ENCODE data around the gene TREM1. TPM values are rescaled to one million over a fixed set of nuclear protein-coding genes. Genes with fewer than 3 reads are reported as not detected.
A peak's percentile ranks its signal among the peaks of the same experiment; 100 is the strongest.

TREM1 gene
- total RNA-seq, 4 donors from 2014 or later = 0.63 to 4.5 (median 1.0) TPM; not detected in 1

DNA sequence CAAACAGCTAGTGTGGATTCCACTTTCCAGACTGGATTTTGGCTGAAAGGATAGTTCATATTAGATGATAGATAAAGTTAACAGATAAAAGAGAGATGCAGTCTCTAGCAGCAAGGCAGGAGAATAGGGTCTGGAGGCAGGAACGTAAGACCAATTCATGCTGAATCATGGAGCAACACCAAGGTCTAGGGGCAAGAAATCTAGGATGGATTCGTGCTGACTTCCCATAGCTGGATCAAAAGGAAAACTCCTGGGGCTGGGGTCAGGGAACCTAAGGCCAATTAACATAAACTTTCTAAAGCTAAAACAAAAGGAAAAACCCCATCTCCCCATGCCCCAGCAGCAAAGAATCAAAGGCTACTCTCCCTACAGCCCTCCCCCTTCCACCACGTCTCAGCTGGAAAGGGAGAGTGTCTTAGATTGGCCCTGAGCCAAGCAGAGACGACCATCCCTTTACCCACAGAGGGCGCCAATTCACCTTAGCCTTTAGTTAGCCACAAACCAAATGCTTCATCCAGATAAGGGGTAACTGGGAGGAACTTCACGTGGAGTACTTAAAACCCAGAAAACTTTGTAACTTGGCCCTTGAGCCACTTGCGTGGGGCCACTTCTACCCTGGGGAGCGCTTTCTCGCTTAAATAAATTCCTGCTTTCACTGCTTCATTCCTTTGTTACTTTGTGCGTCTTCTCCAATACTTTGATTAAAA lies 7.6 kb downstream of the TREM1 start:
- peak; percentile 83 to 85 for DNase-seq
- Histone ChIP-seq H3K27ac (peak overlapping the region; percentile 5 to 38 (median 27)), H3K4me1 (peaks cover 0 to 10% of the 10 kb centered on the region in 2 donors), H3K9me3 (no peaks in the 10 kb centered on the region), H3K27me3 (no peaks in the 10 kb centered on the region), H3K36me3 (no peaks in the 10 kb centered on the region), H3K4me3 (replicated peaks in 1 of 3) (no peak overlapping the region)
- intact Hi-C loops (cut with DNase I) = loop anchor here (5.0 kb wide), 1 partner anchor 38 kb away; no protein-coding TSS in a partner anchor
- WGBS, 2 donors = 17 to 20% methylated on average over 10 of the region's 10 CpGs
- TF ChIP-seq, protein P1, sequence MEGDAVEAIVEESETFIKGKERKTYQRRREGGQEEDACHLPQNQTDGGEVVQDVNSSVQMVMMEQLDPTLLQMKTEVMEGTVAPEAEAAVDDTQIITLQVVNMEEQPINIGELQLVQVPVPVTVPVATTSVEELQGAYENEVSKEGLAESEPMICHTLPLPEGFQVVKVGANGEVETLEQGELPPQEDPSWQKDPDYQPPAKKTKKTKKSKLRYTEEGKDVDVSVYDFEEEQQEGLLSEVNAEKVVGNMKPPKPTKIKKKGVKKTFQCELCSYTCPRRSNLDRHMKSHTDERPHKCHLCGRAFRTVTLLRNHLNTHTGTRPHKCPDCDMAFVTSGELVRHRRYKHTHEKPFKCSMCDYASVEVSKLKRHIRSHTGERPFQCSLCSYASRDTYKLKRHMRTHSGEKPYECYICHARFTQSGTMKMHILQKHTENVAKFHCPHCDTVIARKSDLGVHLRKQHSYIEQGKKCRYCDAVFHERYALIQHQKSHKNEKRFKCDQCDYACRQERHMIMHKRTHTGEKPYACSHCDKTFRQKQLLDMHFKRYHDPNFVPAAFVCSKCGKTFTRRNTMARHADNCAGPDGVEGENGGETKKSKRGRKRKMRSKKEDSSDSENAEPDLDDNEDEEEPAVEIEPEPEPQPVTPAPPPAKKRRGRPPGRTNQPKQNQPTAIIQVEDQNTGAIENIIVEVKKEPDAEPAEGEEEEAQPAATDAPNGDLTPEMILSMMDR (IDR thresholded peaks at IDR 0.05) = peak; percentile 15 to 79 (median 64)
- TF ChIP-seq POLR2A (IDR thresholded peaks at IDR 0.05) = no peak

DNA sequence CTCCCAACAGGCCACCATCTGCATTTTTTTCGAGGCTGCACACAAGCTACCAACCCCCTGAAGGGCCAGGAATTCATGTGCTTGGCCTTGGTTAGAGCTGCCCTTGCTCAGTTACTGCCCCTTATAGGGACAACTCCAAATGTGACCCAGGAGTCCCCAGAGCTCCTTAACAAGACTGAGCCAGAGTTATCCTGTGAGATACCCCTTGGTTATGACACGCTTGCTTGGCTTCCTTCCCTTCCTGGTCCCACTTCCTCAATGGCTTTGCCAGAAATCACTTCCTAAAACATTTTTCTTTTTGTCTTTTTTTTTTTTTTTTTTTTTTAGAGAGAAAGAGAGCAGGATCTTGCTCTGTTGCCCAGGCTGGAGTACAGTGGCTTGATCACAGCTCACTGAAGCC lies 8.9 kb downstream of the TREM1 start:
- no peak overlapping the region for H3K4me3 ChIP-seq (replicated peaks in 1 of 3)
- peaks cover 0 to 10% of the 10 kb centered on the region in 2 donors for H3K4me1 ChIP-seq
- H3K36me3 ChIP-seq = no peaks in the 10 kb centered on the region
- H3K9me3 ChIP-seq = no peaks in the 10 kb centered on the region
- WGBS, 2 donors = 84% methylated on average over 2 of the region's 2 CpGs
- DNase-seq = no peak
- intact Hi-C loops (cut with DNase I) = loop anchor here (5.0 kb wide), 1 partner anchor 40 kb away; no protein-coding TSS in a partner anchor
- H3K27ac ChIP-seq = no peak overlapping the region
- TF ChIP-seq, protein P1 (IDR thresholded peaks at IDR 0.05) = no peak
- H3K27me3 ChIP-seq = no peaks in the 10 kb centered on the region

DNA sequence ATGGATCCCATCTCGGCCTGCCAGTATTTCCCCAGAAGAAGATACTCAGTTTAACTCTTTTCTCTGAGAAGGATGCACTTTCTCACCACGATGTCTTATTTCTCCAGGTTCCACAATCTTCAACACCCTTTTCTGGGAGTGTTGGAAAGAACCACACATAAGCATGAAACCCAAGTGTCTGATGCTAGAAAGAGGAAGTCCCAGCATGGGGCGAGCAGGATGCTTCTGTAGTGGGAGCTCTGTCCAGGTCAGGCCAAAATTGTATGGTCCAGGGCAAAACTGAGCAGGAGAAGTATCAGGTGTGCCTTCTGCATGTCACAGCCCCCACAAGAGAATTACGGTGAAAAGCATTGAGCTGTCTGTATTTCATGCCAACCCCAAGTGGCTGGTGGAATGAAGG lies 11.0 kb downstream of the TREM1 start:
- Histone ChIP-seq H3K27ac (no peak overlapping the region), H3K4me1 (peaks cover 0 to 10% of the 10 kb centered on the region in 2 donors), H3K4me3 (replicated peaks in 1 of 3) (no peak overlapping the region), H3K27me3 (no peaks in the 10 kb centered on the region), H3K36me3 (no peaks in the 10 kb centered on the region), H3K9me3 (no peaks in the 10 kb centered on the region)
- no peak for DNase-seq
- TF ChIP-seq, protein P1 (IDR thresholded peaks at IDR 0.05) = no peak
- no peak for TF ChIP-seq POLR2A (IDR thresholded peaks at IDR 0.05)
- intact Hi-C loops (cut with DNase I) = loop anchor here (5.0 kb wide), 1 partner anchor 42 kb away; no protein-coding TSS in a partner anchor
- 91 to 92% methylated on average over 4 of the region's 4 CpGs for WGBS, 2 donors

DNA sequence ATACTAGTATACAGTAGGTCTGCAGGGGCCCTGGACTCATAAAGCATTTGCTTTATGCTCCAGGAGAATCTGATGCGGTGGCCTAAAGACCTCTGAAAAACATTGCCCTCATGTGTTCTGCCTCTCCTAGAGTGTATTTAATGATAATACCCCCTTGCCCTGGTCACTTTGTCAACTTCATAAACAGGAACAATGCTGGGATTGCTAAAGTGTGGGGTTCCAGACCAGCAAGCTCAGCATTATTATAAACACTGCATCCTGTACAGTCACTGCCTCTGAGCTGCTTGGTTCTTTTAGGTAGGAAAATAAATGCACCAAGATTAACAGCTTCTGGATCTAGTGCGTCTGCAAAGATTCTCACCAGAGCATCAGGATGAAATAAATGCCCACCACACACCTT lies 12.2 kb downstream of the TREM1 start:
- Histone ChIP-seq H3K4me1 (peaks cover 0 to 8% of the 10 kb centered on the region in 2 donors), H3K27me3 (no peaks in the 10 kb centered on the region), H3K9me3 (no peaks in the 10 kb centered on the region), H3K27ac (no peak overlapping the region), H3K4me3 (replicated peaks in 1 of 3) (no peak overlapping the region), H3K36me3 (no peaks in the 10 kb centered on the region)
- no peak for DNase-seq
- intact Hi-C loops (cut with DNase I) = no loop called here
- 78 to 98% methylated on average over 2 of the region's 2 CpGs for WGBS, 2 donors
- TF ChIP-seq, protein P1 (IDR thresholded peaks at IDR 0.05) = no peak
- TF ChIP-seq POLR2A (IDR thresholded peaks at IDR 0.05) = no peak

DNA sequence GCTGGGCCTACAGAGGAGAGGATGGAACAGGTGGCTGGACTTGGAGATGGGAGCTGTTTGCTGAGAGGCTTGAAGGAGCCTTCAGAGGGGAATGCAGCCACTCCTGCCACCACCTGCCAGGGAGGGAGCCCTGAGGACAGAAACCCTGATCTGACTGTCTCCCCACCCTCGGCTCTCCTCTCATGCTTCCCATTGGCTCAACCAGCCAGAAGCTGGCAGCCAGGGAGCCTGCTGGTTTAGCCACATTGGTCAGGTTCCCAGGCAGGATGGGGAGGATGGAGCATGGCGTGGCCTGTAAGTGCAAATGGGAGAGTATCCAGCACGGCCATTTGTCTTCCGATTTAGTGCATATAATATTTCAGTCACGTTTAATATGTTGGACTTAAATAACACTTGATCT lies 12.8 kb downstream of the TREM1 start:
- no peak for TF ChIP-seq POLR2A (IDR thresholded peaks at IDR 0.05)
- TF ChIP-seq, protein P1 (IDR thresholded peaks at IDR 0.05) = no peak
- no peaks in the 10 kb centered on the region for H3K36me3 ChIP-seq
- no peaks in the 10 kb centered on the region for H3K9me3 ChIP-seq
- no peak overlapping the region for H3K27ac ChIP-seq
- DNase-seq = no peak
- 73 to 75% methylated on average over 5 of the region's 5 CpGs for WGBS, 2 donors
- intact Hi-C loops (cut with DNase I) = no loop called here
- no peaks in the 10 kb centered on the region for H3K27me3 ChIP-seq
- peaks cover 0 to 3% of the 10 kb centered on the region in 2 donors for H3K4me1 ChIP-seq
- no peak overlapping the region for H3K4me3 ChIP-seq (replicated peaks in 1 of 3)
